ENCODE data around the gene ASIC3. TPM values are rescaled to one million over a fixed set of nuclear protein-coding genes. Genes with fewer than 3 reads are reported as not detected.

The ASIC3 gene
- total and polyA plus RNA-seq, 9 donors = 1.0 to 9.4 (median 3.8) TPM

GRCh38 chr7:151001546-151001945, 46.8 kb upstream of the ASIC3 start:
- intact Hi-C loops (cut with DNase I) = no loop called here
- no peaks in the 10 kb centered on the region for H3K4me1 ChIP-seq (ENCODE audit: insufficient read depth)
- H3K9me3 ChIP-seq = no peaks in the 10 kb centered on the region
- H3K4me3 ChIP-seq = no peak overlapping the region
- H3K27me3 ChIP-seq = no peaks in the 10 kb centered on the region
- no peak overlapping the region for H3K27ac ChIP-seq
- no peaks in the 10 kb centered on the region for H3K36me3 ChIP-seq
- 94 to 96% (median 95%) methylated on average over 16 of the region's 16 CpGs for WGBS, 3 donors
- no peak for TF ChIP-seq CTCF (IDR thresholded peaks at IDR 0.05)
- TF ChIP-seq EP300 (IDR thresholded peaks at IDR 0.05) = no peak
- TF ChIP-seq POLR2A (IDR thresholded peaks at IDR 0.05) = no peak
- no peak for DNase-seq

GRCh38 chr7:151003572-151003971, 44.8 kb upstream of the ASIC3 start:
- no peak overlapping the region for H3K27ac ChIP-seq
- peaks cover 3% of the 10 kb centered on the region for H3K4me1 ChIP-seq (ENCODE audit: insufficient read depth)
- H3K9me3 ChIP-seq = no peaks in the 10 kb centered on the region
- WGBS, 3 donors = 80 to 85% (median 84%) methylated on average over 12 of the region's 12 CpGs
- no peaks in the 10 kb centered on the region for H3K27me3 ChIP-seq
- no peak overlapping the region for H3K4me3 ChIP-seq
- TF ChIP-seq POLR2A (IDR thresholded peaks at IDR 0.05) = no peak
- no peak for TF ChIP-seq CTCF (IDR thresholded peaks at IDR 0.05)
- TF ChIP-seq EP300 (IDR thresholded peaks at IDR 0.05) = no peak
- intact Hi-C loops (cut with DNase I) = no loop called here
- H3K36me3 ChIP-seq = no peaks in the 10 kb centered on the region
- DNase-seq = no peak

- intact Hi-C loops (cut with DNase I) = loop anchor here in 1 of 4 donors (5.0 kb wide), 1 partner anchor 107 kb away; no protein-coding TSS in a partner anchor
- Histone ChIP-seq H3K4me3 (no peak overlapping the region), H3K27ac (no peak overlapping the region), H3K4me1 (ENCODE audit: insufficient read depth) (peaks cover 4% of the 10 kb centered on the region), H3K36me3 (no peaks in the 10 kb centered on the region), H3K27me3 (no peaks in the 10 kb centered on the region), H3K9me3 (no peaks in the 10 kb centered on the region)
- DNase-seq = no peak
- 66 to 72% (median 67%) methylated on average over 9 of the region's 9 CpGs for WGBS, 3 donors
- no peak for TF ChIP-seq EP300 (IDR thresholded peaks at IDR 0.05)
These were observed 42.8 kb upstream of the ASIC3 start for GRCh38 chr7:151005566-151005965.

- Histone ChIP-seq H3K27me3 (no peaks in the 10 kb centered on the region), H3K4me3 (no peak overlapping the region), H3K36me3 (no peaks in the 10 kb centered on the region), H3K9me3 (no peaks in the 10 kb centered on the region), H3K27ac (no peak overlapping the region), H3K4me1 (ENCODE audit: insufficient read depth) (peaks cover 4% of the 10 kb centered on the region)
- intact Hi-C loops (cut with DNase I) = loop anchor here in 1 of 4 donors (5.0 kb wide), 1 partner anchor 106 kb away; no protein-coding TSS in a partner anchor
- TF ChIP-seq CTCF (IDR thresholded peaks at IDR 0.05) = no peak
- TF ChIP-seq POLR2A (IDR thresholded peaks at IDR 0.05) = no peak
- TF ChIP-seq EP300 (IDR thresholded peaks at IDR 0.05) = no peak
- DNase-seq = no peak
- WGBS, 3 donors = 81 to 88% (median 87%) methylated on average over 23 of the region's 23 CpGs
These were observed 41.6 kb upstream of the ASIC3 start for GRCh38 chr7:151006590-151007300.

- Histone ChIP-seq H3K4me3 (no peak overlapping the region), H3K36me3 (no peaks in the 10 kb centered on the region), H3K27me3 (no peaks in the 10 kb centered on the region), H3K9me3 (no peaks in the 10 kb centered on the region), H3K4me1 (ENCODE audit: insufficient read depth) (peaks cover 4% of the 10 kb centered on the region), H3K27ac (no peak overlapping the region)
- no peak for DNase-seq
- no peak for TF ChIP-seq CTCF (IDR thresholded peaks at IDR 0.05)
- no peak for TF ChIP-seq POLR2A (IDR thresholded peaks at IDR 0.05)
- WGBS, 3 donors = 37 to 69% (median 53%) methylated on average over 7 of the region's 7 CpGs
- intact Hi-C loops (cut with DNase I) = loop anchor here in 1 of 4 donors (5.0 kb wide), 1 partner anchor 105 kb away; no protein-coding TSS in a partner anchor
These were observed 40.8 kb upstream of the ASIC3 start for GRCh38 chr7:151007469-151007898.
